GM21528 (cell line): ENCODE data around the gene CRHR1.

Experiments used
- ATAC-seq: cut with Tn5 transposase; IDR thresholded peaks from one replicate; pipeline ENCODE4 v1.9.1; 2021; ENCODE audit warnings: mild to moderate bottlenecking, moderate library complexity; ENCODE audit not compliant: unreplicated experiment, low FRiP score

Gene CRHR1

DNA sequence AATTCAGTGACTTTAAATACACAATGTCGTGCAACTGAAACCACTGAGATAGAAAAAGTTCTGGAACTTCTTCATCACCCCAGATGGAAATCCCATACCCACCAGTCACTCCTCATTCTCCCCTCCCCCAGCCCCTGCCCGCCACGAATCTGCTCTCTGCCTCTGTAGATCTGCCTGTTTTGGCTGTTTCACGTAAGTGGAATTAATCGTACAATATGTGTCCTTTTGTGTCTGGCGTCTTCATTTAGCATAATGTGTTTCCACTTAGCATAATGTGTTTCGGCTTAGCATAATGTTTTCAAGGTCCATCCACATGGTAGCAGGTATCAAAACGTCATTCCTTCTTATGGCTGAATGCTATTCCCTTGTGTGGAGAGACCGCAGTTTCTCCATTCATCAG is 57.1 kb downstream of the CRHR1 start:
- no peak for ATAC-seq

DNA sequence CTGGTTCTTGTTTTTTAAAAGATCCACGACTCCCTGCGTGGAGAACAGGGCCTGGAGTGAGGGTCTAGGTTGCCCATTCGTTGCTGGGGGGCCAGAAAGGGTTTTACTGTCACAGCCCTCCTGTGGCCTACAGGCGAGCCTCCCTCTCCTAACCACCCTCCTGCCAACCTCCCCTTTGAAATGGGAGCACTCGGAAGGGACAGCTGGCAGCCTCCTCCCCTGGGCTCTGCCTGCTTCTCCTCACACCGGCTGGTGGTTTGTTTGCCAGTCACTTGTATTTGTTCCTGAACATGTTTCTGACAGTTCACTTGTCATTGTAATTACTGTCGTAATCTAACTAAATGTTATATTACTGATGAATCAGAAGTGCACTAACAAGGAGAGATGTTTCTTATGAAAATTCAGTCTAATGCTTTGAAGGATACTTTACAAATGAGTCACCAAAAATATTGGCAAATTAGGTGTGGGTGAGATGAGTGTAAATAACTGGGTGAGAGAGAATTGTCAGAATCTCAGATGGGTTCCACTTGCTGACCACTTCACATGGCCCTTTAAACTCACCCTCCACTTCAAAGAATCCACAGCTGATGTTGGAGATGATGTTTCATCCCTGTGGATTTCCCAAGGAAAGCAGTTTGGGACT is 57.9 kb downstream of the CRHR1 start:
- ATAC-seq = no peak

DNA sequence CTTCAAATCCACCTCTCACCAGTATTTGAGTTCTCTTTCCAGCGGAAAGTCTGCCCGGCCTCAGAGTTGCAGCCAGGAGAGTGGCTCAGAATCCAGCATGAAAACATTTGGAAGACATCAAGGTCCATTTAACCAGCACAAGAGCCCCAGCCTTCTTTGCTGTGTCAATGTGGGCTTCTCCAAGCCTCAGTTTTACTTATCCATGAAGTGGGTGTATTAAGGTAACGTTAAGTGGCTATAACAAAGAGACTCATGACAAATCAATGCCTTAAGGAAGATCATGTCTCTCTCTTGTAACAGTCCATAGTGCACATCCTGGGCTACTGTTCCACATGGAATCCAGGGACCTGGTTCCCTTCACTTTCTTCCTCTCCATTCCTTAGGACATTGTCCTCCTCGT is 59.6 kb downstream of the CRHR1 start:
- no peak for ATAC-seq

DNA sequence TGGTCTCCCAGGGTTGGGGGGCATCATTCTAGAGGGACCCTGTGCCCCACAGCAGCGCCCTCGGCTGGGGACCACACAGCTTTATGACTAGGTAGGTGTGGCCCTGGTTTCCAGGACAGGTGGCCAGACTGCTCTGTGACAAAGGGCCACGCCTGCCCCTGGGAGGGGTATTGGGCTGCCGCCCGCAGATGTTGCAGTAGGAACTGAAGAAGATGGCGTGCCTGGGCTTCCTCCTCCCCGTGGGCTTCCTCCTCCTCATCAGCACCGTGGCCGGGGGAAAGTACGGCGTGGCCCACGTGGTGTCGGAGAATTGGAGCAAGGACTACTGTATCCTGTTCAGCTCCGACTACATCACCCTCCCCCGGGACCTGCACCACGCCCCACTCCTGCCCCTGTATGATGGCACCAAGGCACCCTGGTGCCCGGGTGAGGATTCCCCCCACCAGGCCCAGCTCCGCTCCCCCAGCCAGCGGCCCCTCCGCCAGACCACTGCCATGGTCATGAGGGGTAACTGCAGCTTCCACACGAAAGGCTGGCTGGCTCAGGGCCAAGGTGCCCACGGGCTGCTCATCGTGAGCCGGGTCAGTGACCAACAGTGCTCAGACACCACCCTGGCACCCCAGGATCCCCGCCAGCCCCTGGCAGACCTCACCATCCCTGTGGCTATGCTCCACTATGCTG is 60.7 kb downstream of the CRHR1 start, which contains the start of gene SPPL2C:
Gene SPPL2C, plus strand, starts transcription at position 187 of the 681 bp plus-strand sequence. Its CDS starts 26 bp downstream, at position 213.
- no peak for ATAC-seq

DNA sequence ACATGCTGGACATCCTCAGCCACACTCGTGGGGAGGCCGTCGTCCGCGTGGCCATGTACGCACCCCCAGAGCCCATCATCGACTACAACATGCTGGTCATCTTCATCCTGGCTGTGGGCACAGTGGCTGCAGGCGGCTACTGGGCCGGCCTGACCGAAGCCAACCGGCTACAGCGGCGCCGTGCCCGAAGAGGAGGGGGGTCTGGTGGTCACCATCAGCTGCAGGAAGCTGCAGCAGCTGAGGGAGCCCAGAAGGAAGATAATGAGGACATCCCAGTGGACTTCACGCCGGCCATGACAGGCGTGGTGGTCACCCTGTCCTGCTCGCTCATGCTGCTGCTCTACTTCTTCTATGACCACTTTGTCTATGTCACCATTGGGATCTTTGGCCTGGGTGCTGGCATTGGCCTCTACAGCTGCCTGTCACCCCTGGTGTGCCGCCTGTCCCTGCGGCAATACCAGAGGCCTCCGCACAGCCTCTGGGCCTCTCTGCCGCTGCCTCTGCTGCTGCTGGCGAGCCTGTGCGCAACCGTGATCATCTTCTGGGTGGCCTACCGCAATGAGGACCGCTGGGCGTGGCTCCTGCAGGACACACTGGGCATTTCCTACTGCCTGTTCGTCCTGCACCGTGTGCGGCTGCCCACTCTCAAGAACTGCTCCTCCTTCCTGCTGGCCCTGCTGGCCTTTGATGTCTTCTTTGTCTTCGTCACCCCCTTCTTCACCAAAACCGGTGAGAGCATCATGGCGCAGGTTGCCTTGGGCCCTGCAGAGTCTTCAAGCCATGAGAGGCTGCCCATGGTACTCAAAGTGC is 61.5 kb downstream of the CRHR1 start:
- no peak for ATAC-seq

DNA sequence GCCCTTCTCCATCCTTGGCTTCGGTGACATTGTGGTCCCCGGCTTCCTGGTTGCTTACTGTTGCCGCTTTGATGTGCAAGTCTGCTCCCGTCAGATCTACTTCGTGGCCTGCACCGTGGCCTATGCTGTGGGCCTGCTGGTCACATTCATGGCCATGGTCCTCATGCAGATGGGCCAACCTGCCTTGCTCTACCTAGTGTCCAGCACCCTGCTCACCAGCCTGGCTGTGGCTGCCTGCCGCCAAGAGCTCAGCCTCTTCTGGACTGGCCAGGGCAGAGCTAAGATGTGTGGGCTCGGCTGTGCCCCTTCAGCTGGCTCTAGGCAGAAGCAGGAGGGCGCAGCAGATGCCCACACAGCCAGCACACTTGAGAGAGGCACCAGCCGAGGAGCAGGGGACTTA is 62.1 kb downstream of the CRHR1 start:
- ATAC-seq = no peak

DNA sequence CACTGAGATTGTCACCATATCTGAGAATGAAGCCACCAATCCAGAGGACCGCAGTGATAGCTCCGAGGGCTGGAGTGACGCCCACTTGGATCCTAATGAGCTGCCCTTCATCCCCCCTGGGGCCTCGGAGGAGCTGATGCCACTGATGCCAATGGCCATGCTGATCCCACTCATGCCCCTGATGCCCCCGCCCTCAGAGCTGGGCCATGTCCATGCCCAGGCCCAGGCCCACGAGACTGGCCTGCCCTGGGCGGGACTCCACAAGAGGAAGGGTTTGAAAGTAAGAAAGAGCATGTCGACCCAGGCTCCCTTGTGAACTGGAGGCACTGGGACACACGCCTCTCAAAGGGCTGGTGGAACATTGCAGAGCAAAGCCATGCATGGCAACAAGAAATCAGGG is 62.5 kb downstream of the CRHR1 start:
- no peak for ATAC-seq

DNA sequence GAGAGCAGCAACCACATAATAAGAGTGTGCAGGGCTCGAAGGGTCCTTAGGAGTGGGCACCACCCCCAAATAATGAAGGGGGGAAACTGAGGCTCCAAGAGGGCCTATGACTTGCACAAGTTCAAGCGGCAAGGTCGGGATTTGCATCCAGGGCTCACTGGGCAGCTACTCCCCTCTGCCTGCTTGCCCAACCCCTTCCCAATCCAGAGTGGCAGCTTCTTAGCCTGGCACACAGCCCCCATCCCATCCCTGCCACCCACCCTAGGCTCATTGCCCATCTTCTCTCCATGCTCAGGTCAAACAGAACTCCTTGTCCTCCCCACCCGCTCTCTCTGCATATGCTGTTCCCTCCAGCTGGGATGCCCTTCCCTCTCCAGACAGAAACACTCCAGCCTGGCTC is 63.0 kb downstream of the CRHR1 start:
- no peak for ATAC-seq

DNA sequence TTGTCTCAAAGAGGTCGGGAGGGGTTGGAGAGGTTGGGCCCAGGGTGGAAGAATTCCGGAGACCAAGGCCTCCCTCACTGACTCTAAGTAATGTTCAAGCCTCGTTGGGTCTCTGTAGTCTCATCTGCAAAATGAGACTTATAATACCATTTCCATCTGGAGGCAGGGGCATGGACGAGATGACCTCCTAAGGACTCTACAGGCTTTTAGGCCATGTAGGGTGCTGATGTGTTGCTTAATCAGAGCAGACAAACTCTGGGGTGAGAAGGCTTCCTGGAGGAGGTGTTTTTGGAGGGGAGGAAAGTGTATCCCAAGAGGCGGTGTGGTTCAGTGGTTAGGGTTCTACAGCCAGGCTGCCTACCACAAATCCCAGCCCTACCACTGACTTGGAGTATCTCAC is 63.6 kb downstream of the CRHR1 start:
- no peak for ATAC-seq

DNA sequence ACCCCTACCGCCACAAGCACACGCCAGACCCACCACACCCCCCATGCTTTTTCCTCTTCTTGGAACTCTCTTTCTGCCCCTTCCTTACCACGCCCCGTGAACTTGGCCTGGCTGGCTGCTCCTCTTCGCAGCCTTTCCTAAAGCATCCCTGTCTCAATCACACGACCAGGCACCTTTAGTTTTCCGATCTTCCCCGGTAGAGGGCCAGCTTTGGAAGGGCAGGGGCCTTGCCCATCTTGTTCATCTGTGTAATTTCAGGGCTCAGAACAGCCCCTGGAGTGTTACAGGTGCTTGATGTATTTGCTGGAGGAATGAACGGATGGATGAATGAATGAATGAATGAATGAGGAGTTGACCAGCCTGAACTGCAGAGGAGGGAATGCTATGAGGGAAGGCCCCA is 64.3 kb downstream of the CRHR1 start:
- ATAC-seq = no peak

DNA sequence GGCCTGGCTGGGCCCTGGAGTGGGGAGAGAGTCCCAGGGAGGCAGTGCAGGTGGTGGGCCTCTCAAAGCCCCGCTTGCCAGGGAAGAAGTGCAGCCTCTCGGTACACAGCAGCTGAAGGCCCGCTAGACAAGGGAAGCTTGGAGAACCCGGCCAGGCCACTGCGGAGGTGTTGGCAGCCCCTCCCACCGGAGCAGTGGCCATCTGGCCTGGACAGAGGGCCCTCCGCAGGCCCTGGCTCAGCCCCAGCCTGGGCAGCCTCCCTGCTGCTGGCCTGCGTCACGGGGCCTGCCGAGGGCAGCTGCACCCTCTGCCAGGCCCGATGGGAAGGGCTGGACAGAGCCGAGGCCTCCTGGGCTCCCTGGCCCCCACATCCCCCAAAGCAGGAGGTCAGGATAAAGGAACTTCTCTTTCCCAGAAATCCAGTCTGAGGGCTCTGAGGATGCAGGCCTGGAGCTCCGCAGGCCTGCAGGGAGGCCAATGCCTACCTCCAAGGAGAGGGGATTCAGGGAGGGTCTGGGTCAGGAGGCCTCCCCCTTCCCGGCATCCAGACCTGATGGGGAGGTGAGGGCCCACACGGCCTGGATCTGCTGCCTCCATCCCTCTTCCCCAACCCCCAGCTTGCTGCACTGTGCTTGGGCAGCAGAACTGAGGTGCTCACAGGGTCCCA is 64.9 kb downstream of the CRHR1 start:
- no peak for ATAC-seq

DNA sequence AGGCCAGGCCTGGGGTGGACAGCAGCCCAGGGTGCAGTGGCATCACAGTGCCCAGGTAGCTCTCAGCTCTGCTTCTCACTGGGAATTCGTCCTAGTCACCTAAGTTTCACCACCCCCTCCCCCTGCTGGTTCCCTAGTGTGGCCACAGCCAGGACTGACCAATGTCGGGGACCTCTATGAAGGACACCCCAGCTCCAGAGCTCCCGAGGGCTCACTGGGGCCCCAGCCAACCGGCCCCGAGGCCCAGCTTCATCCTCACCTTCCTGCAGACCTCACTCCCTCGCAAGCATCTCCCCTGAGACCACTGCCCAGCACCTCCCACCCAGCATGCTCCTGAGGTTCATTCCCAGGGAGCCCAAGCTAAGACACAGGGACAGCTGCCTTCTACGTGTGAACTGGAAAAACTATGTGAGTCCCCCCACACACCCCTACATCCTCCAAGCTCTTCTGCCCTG is 65.4 kb downstream of the CRHR1 start:
- ATAC-seq = no peak

DNA sequence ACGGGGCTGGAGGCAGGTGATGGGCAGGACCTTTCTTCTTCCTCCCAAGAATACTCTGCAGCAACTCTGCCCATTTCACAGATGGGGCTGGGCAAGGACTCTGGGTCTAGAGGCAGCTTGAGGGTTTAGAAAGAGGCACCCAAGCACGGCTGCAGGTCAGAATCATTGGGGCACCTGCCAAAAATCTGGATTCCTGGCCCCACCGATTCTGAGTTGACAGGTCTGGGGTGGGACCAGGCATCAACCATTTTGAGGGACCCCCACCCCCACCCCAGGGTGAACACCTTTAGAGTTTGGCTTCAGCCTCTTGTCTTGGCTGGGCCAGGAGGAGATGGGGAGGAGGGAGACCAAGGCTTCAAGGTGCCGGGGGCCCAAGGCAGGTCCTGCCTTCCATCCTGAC is 65.9 kb downstream of the CRHR1 start:
- no peak for ATAC-seq

DNA sequence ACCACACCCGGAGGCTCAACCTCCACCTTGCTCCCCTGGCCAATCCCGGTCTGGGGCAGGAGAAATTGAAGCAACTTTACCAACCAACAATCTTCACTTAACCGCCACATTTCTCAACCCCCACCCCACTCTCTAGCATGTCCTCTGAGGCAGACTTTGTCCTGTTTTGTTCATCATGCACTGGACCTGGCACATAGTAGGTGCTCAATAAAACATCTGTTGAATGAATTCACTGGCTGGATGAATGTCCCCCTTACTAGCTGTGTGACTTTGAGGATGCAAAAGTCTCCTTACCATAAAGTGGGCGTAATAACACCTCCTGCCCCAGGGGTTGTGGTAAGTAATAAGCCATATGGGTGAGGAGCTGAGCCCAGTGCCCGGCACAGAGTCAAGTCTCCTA is 66.3 kb downstream of the CRHR1 start:
- no peak for ATAC-seq

DNA sequence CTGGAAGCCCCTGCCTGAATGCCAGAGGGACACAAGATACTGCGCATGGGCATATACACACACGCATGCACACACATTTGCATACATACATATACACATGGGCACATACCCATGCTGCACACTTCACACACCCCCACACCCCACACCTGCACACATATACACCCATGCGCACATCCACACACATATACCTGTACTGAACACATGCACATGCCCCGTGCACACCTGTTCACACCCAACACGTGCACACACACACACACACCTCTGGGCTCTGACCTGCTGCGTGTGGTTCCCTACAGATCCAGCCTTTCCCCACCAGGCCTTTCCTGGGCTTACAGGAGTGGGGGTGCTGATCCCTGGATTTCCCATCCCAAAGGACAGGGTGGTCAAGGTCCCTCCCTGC is 66.9 kb downstream of the CRHR1 start:
- no peak for ATAC-seq

DNA sequence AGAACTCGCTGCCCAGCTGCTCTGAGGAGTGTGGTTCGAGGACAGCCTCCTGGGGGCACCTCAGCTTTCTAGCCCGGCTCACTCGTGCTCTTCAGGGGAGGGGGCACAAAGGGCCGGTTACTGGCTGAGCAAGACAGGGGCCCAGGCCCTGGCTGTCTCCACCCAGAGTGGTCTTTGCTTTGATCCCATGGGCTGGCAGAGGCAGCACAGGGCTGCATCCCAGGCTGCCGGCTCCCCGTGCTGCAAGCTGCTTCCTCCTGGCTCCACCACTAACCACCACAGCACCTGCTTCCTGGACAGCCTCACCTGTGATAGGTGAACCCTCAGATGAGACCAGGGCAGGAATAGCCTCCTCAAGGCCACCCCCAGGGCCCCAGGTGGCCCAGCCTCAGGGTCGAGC is 67.3 kb downstream of the CRHR1 start:
- ATAC-seq = no peak

DNA sequence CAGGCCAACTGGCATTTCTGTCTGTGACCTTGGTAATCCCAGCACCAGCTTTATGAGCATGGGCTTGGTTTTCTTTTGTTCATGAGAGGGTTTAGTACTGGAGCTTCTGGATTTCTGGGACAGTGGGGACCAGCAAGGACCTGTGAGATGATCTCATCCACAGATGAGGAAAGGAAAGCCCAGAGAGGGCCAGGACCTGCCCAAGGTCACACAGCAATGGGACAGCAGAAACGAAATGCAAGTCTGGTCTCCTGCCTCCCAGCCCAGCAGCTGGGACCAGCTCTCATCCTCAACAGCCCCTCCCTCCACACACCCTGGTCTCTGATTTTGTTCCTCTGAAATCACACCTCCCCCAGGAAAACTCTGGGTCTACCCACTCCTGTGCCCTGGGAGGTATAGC is 67.8 kb downstream of the CRHR1 start:
- no peak for ATAC-seq

DNA sequence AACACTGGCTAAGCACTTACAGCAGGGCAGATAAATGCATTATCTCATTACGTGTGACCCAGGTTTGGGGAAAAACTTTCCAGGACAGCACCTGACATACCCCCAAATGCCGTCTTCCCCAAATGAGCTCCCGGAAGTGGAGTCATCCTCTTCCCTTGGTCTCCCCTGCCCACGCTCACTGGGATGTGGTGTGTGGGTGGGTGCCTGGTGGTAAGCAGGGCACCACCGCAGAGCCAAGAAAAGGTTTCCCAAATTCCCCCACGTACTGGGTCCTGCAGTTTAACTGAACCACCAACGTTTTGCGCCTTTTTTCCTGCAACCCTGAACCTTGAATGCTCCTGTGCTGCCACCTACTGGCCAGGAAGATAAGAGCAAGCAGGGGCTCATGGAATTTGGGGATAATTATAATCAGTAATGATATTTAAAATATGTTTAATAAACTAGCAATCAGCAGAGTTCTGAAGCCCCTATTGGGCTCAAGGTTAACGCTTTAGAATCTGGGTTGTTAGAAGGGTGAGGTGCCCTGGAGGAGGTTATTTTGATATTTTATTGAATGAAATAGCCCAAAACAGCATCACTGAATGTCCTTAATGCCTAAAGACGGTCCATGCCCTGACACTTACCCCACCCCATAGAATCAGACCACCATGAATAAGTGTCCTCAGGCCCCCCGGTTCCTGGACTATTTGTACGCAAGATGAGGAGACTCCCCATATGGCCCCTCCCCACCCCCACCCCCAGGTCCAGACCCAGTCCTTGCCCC is 68.6 kb downstream of the CRHR1 start:
- no peak for ATAC-seq

DNA sequence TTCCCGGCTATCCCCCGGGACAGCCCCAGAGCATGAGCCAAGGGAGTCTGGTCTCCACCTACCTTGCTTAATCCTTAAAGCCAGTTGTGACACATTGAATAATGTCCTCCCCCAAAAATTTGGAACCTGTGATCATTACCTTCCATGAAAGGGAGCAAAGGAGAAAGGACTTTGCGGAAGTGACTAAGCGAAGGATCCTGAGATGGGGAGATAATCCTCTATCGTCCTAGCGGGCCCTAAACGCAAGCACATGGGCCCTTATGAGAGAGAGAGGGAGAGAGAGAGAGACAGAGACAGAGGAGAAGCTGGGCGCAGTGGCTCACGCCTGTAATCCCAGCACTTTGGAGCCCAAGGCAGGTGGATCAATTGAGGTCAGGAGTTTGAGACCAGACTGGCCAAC is 70.1 kb downstream of the CRHR1 start:
- no peak for ATAC-seq

DNA sequence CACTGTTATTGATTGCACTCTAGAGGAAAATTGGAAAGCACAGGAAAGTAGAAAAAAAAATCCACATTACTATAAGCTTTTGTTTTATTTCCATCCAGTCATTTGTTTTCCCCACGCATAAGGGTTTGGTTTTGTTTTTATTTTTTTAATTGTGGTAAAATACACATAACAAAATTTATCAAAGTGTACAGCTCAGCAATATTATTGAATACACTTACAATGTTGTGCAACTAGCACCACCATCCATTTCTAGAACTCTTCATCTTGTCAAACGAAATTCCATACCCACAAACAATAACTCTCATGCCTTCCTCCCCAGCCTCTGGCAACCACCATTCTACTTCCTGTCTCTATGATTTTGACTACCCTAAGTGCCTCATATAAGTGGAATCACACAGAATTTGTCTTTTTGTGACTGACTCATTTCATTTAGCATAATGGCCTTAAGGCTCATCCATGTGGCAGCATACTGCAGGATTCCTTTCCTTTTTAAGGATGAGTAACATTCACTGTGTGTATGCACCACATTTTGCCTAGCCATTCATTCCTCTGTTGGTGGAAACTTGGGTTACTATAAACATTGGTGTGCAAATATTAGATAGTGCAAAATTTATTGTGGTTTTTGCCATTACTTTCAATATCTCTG is 71.7 kb downstream of the CRHR1 start:
- ATAC-seq = no peak
